PC-3 (cell line): ENCODE results near the gene SLC9A8. TPM values are rescaled to one million over a fixed set of nuclear protein-coding genes. Genes with fewer than 3 reads are reported as not detected.
A peak's percentile ranks its signal among the peaks of the same experiment; 100 is the strongest.
"Not testable (repeated sequence)": the region's sequence is repeated elsewhere in the genome, so short reads cannot be mapped to it uniquely, and the experiment has no call there.

Experiments used
- ATAC-seq: fragments of 200-7000 bp; cut with Tn5 transposase; 2 replicates; pipeline ENCODE4 v1.9.1; 2020; ENCODE audit warnings: mild to moderate bottlenecking, moderate library complexity
- BruUV-seq: library from RNA; stranded (reverse); fragments of 400-500 nt; replicated peaks from 2 replicates; lab custom pipeline; 2021; lab: Mats Ljungman, UMichigan
- CTCF ChIA-PET: fragments of 300-600 bp; sonication (Branson Sonifier 250); formaldehyde crosslinking; loops from one replicate; lab custom pipeline; 2022; ENCODE audit warnings: antibody characterized with exemption; lab: Charles Lee
- POLR2A ChIA-PET: fragments of 300-600 bp; sonication (Branson Sonifier 250); formaldehyde crosslinking; loops from one replicate; lab custom pipeline; 2022; ENCODE audit warnings: antibody characterized with exemption; ENCODE audit not compliant: unreplicated experiment; lab: Charles Lee
- DNase-seq: peaks from one replicate; pipeline ENCODE4 v3.0.0-alpha.2; 2015
- H2AFZ ChIP-seq: fragments of 300-600 bp; sonication (generic); 2 replicates; pipeline ENCODE4 v1.6.0; 2016; ENCODE audit warnings: antibody characterized with exemption, low read length
- H3F3A ChIP-seq: fragments of 300-600 bp; sonication (generic); one replicate; pipeline ENCODE4 v1.6.0; 2017; ENCODE audit warnings: antibody characterized with exemption, low read length, control low read depth, mild to moderate bottlenecking; ENCODE audit not compliant: unreplicated experiment
- H3K27ac ChIP-seq: fragments of 300-600 bp; sonication (generic); 2 replicates; pipeline ENCODE4 v1.5.1; 2016; ENCODE audit warnings: mild to moderate bottlenecking, low read length
- H3K27me3 ChIP-seq: fragments of 300-600 bp; sonication (generic); 2 replicates; pipeline ENCODE4 v1.6.1; 2016; ENCODE audit warnings: low read length, mixed read lengths
- H3K36me3 ChIP-seq: fragments of 300-600 bp; sonication (generic); 2 replicates; pipeline ENCODE4 v1.6.1; 2016; ENCODE audit warnings: low read depth, mixed run types, low read length, mixed read lengths
- H3K4me1 ChIP-seq: fragments of 300-600 bp; sonication (generic); 2 replicates; pipeline ENCODE4 v1.5.1; 2016; ENCODE audit warnings: low read length; ENCODE audit not compliant: insufficient read depth
- H3K4me2 ChIP-seq: fragments of 300-600 bp; sonication (generic); 2 replicates; pipeline ENCODE4 v1.6.0; 2016; ENCODE audit warnings: low read length
- H3K4me3 ChIP-seq: fragments of 300-600 bp; sonication (generic); 2 replicates; pipeline ENCODE4 v1.5.1; 2016; ENCODE audit warnings: mild to moderate bottlenecking, low read length, mixed read lengths
- H3K79me2 ChIP-seq: fragments of 300-600 bp; sonication (generic); 2 replicates; pipeline ENCODE4 v1.6.1; 2017; ENCODE audit warnings: low read length, mixed read lengths
- H3K9ac ChIP-seq: fragments of 300-600 bp; sonication (generic); 2 replicates; pipeline ENCODE4 v1.6.0; 2016; ENCODE audit warnings: mild to moderate bottlenecking, low read length
- H3K9me2 ChIP-seq: fragments of 300-600 bp; sonication (generic); replicated peaks from 2 replicates; pipeline ENCODE4 v1.6.1; 2016; ENCODE audit warnings: mixed run types, low read length, mixed read lengths
- H3K9me3 ChIP-seq: fragments of 300-600 bp; sonication (generic); 2 replicates; pipeline ENCODE4 v1.6.1; 2016; ENCODE audit warnings: low read length, mixed read lengths
- H4K20me1 ChIP-seq: fragments of 300-600 bp; sonication (generic); 2 replicates; pipeline ENCODE4 v1.6.1; 2016; ENCODE audit warnings: low read length, mixed read lengths
- CTCF ChIP-seq: fragments of 300-600 bp; sonication (generic); conservative IDR thresholded peaks from 2 replicates; pipeline ENCODE4 v1.5.1; 2017; ENCODE audit warnings: antibody characterized with exemption, low read depth, mild to moderate bottlenecking, low read length
- EZH2 ChIP-seq: fragments of 300-600 bp; sonication (generic); IDR thresholded peaks from one replicate; pipeline ENCODE4 v1.6.1; 2017; ENCODE audit warnings: antibody characterized with exemption, mild to moderate bottlenecking, low read length; ENCODE audit not compliant: unreplicated experiment
- EZH2phosphoT487 ChIP-seq: fragments of 300-600 bp; sonication (generic); IDR thresholded peaks from 2 replicates; pipeline ENCODE4 v1.6.1; 2018; ENCODE audit warnings: mild to moderate bottlenecking, antibody characterized with exemption, low read length, borderline replicate concordance
- intact Hi-C: fragments of 100-400 bp; cut with micrococcal nuclease; formaldehyde crosslinking; loops from 2 replicates; pipeline ENCODE4 v1.9.0; 2023
- total RNA-seq: library from RNA; depleted of rRNA; stranded (reverse); fragments of >200 nt; gene quantifications from 2 replicates; pipeline ENCODE4 v1.2.3, GENCODE V29; 2014

SLC9A8 gene
- total RNA-seq, 1 experiment from 2014 or later = 13.1 TPM

DNA sequence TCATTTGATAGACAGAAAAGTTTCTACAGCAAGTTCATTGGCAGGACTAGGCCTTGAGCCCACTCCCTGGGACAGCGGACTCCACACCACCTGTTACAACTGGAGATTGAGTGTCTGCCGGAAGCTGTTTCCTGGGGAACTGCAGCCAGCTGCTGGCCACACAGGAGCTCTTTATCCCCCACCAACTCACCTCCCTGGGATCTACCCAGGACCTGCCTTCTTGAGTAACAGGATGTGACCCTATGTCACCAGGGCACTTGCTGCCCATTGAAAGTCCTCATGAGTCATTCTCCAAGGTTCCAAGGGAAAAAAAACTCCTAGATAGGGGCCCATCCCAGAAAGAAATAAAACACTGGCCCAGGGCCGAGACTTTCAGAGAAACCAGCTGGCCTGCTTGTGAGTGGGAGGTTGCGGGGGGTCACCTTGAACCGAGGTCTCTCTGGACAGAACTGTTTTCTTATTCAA, 37.4 kb upstream of the SLC9A8 start:
- H3K9ac ChIP-seq = peak overlapping the region; percentile 27; the same call in 1 of the 2 replicates
- peak overlapping the region; percentile 21 for H3K4me2 ChIP-seq
- ChIA-PET CTCF (no interaction called here), POLR2A (no interaction called here)
- no peaks in the 10 kb centered on the region for H3K9me2 ChIP-seq
- H3K36me3 ChIP-seq = no peaks in the 10 kb centered on the region
- H3K27ac ChIP-seq = peak overlapping the region; percentile 66
- no peaks in the 10 kb centered on the region for H3K79me2 ChIP-seq
- ATAC-seq (peak; percentile 76), DNase-seq (peak; percentile 88)
- no peaks in the 10 kb centered on the region for H3F3A ChIP-seq
- intact Hi-C loops = no loop called here
- no peaks in the 10 kb centered on the region for H4K20me1 ChIP-seq
- no peaks in the 10 kb centered on the region for H3K27me3 ChIP-seq
- H2AFZ ChIP-seq = no peak overlapping the region
- H3K4me3 ChIP-seq = no peak overlapping the region
- H3K4me1 ChIP-seq = peaks cover 37% of the 10 kb centered on the region
- no TSS peak for BruUV-seq
- no peaks in the 10 kb centered on the region for H3K9me3 ChIP-seq
- TF ChIP-seq EZH2phosphoT487 (no peak), CTCF (no peak), EZH2 (no peak)

- no peaks in the 10 kb centered on the region for H3K9me3 ChIP-seq
- H3K9ac ChIP-seq = no peak overlapping the region
- DNase-seq = no peak
- no peaks in the 10 kb centered on the region for H3K27me3 ChIP-seq
- POLR2A ChIA-PET = no interaction called here
- H3K36me3 ChIP-seq = no peaks in the 10 kb centered on the region
- no TSS peak for BruUV-seq
- no peaks in the 10 kb centered on the region for H3K9me2 ChIP-seq
- H3K27ac ChIP-seq = no peak overlapping the region
- no peak for TF ChIP-seq CTCF
- no peak for TF ChIP-seq EZH2phosphoT487
- TF ChIP-seq EZH2 = no peak
- no peaks in the 10 kb centered on the region for H4K20me1 ChIP-seq
- intact Hi-C loops = no loop called here
- peaks cover 18% of the 10 kb centered on the region for H3K4me1 ChIP-seq
- H3K4me2 ChIP-seq = no peak overlapping the region
- H3K79me2 ChIP-seq = no peaks in the 10 kb centered on the region
- CTCF ChIA-PET = no interaction called here
- H2AFZ ChIP-seq = no peak overlapping the region
- H3F3A ChIP-seq = no peaks in the 10 kb centered on the region
- no peak for ATAC-seq
- H3K4me3 ChIP-seq = no peak overlapping the region
These were observed 32.7 kb upstream of the SLC9A8 start for GRCh38 chr20:49779972-49780371.

- 0 out of 2 replicates have a peak, but pooled peaks cover 1% of the 10 kb centered on the region for H3K4me1 ChIP-seq
- intact Hi-C loops = no loop called here
- DNase-seq (no peak), ATAC-seq (no peak)
- no peak overlapping the region for H3K27ac ChIP-seq
- H3K79me2 ChIP-seq = no peaks in the 10 kb centered on the region
- H3K9me2 ChIP-seq = no peaks in the 10 kb centered on the region
- H3F3A ChIP-seq = no peaks in the 10 kb centered on the region
- ChIA-PET POLR2A (no interaction called here), CTCF (no interaction called here)
- TF ChIP-seq EZH2phosphoT487 (no peak), CTCF (no peak), EZH2 (no peak)
- no peak overlapping the region for H3K9ac ChIP-seq
- no peak overlapping the region for H3K4me3 ChIP-seq
- no peaks in the 10 kb centered on the region for H3K9me3 ChIP-seq
- BruUV-seq = no TSS peak
- no peaks in the 10 kb centered on the region for H4K20me1 ChIP-seq
- H3K4me2 ChIP-seq = no peak overlapping the region
- no peak overlapping the region for H2AFZ ChIP-seq
- no peaks in the 10 kb centered on the region for H3K27me3 ChIP-seq
- H3K36me3 ChIP-seq = no peaks in the 10 kb centered on the region
These were observed 31.0 kb upstream of the SLC9A8 start for GRCh38 chr20:49781676-49782075.

- CTCF ChIA-PET, H3K27ac ChIP-seq, H3K4me2 ChIP-seq, H3K9me2 ChIP-seq, DNase-seq, ATAC-seq, POLR2A ChIA-PET, H3K4me1 ChIP-seq, H3K36me3 ChIP-seq, H3K4me3 ChIP-seq, H3K9me3 ChIP-seq, H3K79me2 ChIP-seq, H4K20me1 ChIP-seq, H3K27me3 ChIP-seq, intact Hi-C loops, H3K9ac ChIP-seq, H2AFZ ChIP-seq, BruUV-seq, H3F3A ChIP-seq: not testable (repeated sequence)
These were observed 30.2 kb upstream of the SLC9A8 start for GRCh38 chr20:49782439-49782838.
